Left forelimb (tissue), 1 donor: ENCODE results near the gene DOCK3.
A peak's percentile ranks its signal among the peaks of the same experiment; 100 is the strongest.

Experiments
- DNase-seq: peaks from one replicate; pipeline ENCODE4 v3.0.0-alpha.2; 2018; ENCODE audit warnings: low spot score

Gene DOCK3

GRCh38 chr3:51328206-51328605, 653.5 kb downstream of the DOCK3 start:
- no peak for DNase-seq

GRCh38 chr3:51330046-51330445, 655.3 kb downstream of the DOCK3 start:
- no peak for DNase-seq

GRCh38 chr3:51332156-51332555, 657.4 kb downstream of the DOCK3 start:
- no peak for DNase-seq

- DNase-seq, result no peak
Observed at GRCh38 chr3:51333021-51333420, 658.3 kb downstream of the DOCK3 start.

GRCh38 chr3:51336261-51336660, 661.5 kb downstream of the DOCK3 start:
- DNase-seq, result no peak

GRCh38 chr3:51337666-51338065, 662.9 kb downstream of the DOCK3 start:
- no peak for DNase-seq

- no peak for DNase-seq
Observed at GRCh38 chr3:51338632-51339031, 663.9 kb downstream of the DOCK3 start.

- no peak for DNase-seq
Observed at GRCh38 chr3:51340013-51340829, 665.5 kb downstream of the DOCK3 start.

GRCh38 chr3:51340989-51341636, 666.4 kb downstream of the DOCK3 start:
- no peak for DNase-seq

GRCh38 chr3:51343918-51344687, 669.4 kb downstream of the DOCK3 start:
- DNase-seq, result no peak

GRCh38 chr3:51350751-51351150, 676.0 kb downstream of the DOCK3 start:
- DNase-seq, result no peak

- DNase-seq, result no peak
Observed at GRCh38 chr3:51353131-51353530, 678.4 kb downstream of the DOCK3 start.

GRCh38 chr3:51353691-51354090, 679.0 kb downstream of the DOCK3 start:
- no peak for DNase-seq

- peak; percentile 50 for DNase-seq
Observed at GRCh38 chr3:51354172-51354571, 679.4 kb downstream of the DOCK3 start.

- DNase-seq, result peak; percentile 33
Observed at GRCh38 chr3:51354731-51355615, 680.2 kb downstream of the DOCK3 start.

GRCh38 chr3:51355891-51356578, 681.3 kb downstream of the DOCK3 start:
- peak; percentile 18 for DNase-seq

GRCh38 chr3:51357856-51358255, 683.1 kb downstream of the DOCK3 start:
- DNase-seq, result no peak

- DNase-seq, result peak; percentile 30
Observed at GRCh38 chr3:51358981-51359380, 684.3 kb downstream of the DOCK3 start.

- no peak for DNase-seq
Observed at GRCh38 chr3:51360806-51361205, 686.1 kb downstream of the DOCK3 start.

- DNase-seq, result no peak
Observed at GRCh38 chr3:51361746-51362145, 687.0 kb downstream of the DOCK3 start.

GRCh38 chr3:51362476-51362875, 687.7 kb downstream of the DOCK3 start:
- DNase-seq, result no peak
